Activated naive CD8-positive, alpha-beta T cell (primary cell): Measurements from ENCODE around the gene PPARA.
"Not testable (repeated sequence)": the region's sequence is repeated elsewhere in the genome, so short reads cannot be mapped to it uniquely, and the experiment has no call there.

Experiments used
- H3K27ac Mint-ChIP-seq: one replicate; pipeline ENCODE4 v1.8.0; 2021; ENCODE audit warnings: mixed read lengths
- H3K27me3 Mint-ChIP-seq: one replicate; pipeline ENCODE4 v1.8.0; 2021; ENCODE audit warnings: mixed read lengths
- H3K36me3 Mint-ChIP-seq: one replicate; pipeline ENCODE4 v1.8.0; 2021; ENCODE audit warnings: mixed read lengths
- H3K4me1 Mint-ChIP-seq: one replicate; pipeline ENCODE4 v1.8.0; 2021; ENCODE audit warnings: low read depth, mixed read lengths
- H3K4me3 Mint-ChIP-seq: one replicate; pipeline ENCODE4 v1.8.0; 2021; ENCODE audit warnings: mild to moderate bottlenecking, mixed read lengths
- H3K9me3 Mint-ChIP-seq: one replicate; pipeline ENCODE4 v1.8.0; 2021; ENCODE audit warnings: low read depth, mixed read lengths

Gene PPARA

DNA sequence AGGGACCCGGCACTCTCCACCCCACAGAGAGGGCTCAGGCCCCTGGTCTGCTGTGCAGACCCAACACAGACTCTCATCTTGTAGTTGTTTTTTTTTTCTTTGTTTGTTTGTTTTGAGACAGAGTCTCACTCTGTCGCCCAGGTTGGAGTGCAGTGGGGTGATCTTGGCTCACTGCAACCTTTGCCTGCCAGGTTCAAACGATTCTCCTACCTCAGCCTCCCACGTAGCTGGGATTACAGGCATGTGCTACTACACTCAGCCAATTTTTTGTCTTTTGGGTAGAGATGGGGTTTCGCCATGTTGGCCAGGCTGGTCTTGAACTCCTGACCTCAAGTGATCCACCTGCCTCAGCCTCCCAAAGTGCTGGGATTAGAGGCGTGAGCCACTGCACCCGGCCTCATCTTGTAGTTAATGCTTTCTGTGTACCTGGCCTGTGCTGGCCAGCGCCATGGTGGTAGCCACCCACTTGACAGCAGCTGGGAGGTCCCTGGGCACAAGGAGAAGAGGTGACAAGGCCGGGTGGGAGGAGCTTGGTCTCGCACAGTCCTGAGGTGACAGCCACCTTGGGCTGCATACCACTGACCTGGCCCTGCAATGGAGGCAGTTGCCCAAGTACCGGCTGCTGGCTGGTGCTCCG, 18.0 kb upstream of the PPARA start:
- not testable (repeated sequence) for H3K27me3 Mint-ChIP-seq, H3K27ac Mint-ChIP-seq, H3K4me1 Mint-ChIP-seq, H3K36me3 Mint-ChIP-seq, H3K9me3 Mint-ChIP-seq, H3K4me3 Mint-ChIP-seq

GRCh38 chr22:46132830-46133587, 17.3 kb upstream of the PPARA start:
- no peaks in the 10 kb centered on the region for H3K4me1 Mint-ChIP-seq
- H3K27me3 Mint-ChIP-seq: no peaks in the 10 kb centered on the region
- H3K9me3 Mint-ChIP-seq: no peaks in the 10 kb centered on the region
- no peak overlapping the region for H3K4me3 Mint-ChIP-seq
- H3K36me3 Mint-ChIP-seq: no peaks in the 10 kb centered on the region
- H3K27ac Mint-ChIP-seq: no peak overlapping the region

GRCh38 chr22:46133588-46133855, 16.8 kb upstream of the PPARA start:
- H3K4me3 Mint-ChIP-seq: no peak overlapping the region
- H3K27me3 Mint-ChIP-seq: no peaks in the 10 kb centered on the region
- no peaks in the 10 kb centered on the region for H3K9me3 Mint-ChIP-seq
- H3K27ac Mint-ChIP-seq: no peak overlapping the region
- no peaks in the 10 kb centered on the region for H3K36me3 Mint-ChIP-seq
- no peaks in the 10 kb centered on the region for H3K4me1 Mint-ChIP-seq

- Mint-ChIP-seq H3K27ac (no peak overlapping the region), H3K4me1 (no peaks in the 10 kb centered on the region), H3K9me3 (no peaks in the 10 kb centered on the region), H3K4me3 (no peak overlapping the region), H3K36me3 (no peaks in the 10 kb centered on the region), H3K27me3 (no peaks in the 10 kb centered on the region)
Measured at GRCh38 chr22:46134111-46134705, 16.1 kb upstream of the PPARA start.

DNA sequence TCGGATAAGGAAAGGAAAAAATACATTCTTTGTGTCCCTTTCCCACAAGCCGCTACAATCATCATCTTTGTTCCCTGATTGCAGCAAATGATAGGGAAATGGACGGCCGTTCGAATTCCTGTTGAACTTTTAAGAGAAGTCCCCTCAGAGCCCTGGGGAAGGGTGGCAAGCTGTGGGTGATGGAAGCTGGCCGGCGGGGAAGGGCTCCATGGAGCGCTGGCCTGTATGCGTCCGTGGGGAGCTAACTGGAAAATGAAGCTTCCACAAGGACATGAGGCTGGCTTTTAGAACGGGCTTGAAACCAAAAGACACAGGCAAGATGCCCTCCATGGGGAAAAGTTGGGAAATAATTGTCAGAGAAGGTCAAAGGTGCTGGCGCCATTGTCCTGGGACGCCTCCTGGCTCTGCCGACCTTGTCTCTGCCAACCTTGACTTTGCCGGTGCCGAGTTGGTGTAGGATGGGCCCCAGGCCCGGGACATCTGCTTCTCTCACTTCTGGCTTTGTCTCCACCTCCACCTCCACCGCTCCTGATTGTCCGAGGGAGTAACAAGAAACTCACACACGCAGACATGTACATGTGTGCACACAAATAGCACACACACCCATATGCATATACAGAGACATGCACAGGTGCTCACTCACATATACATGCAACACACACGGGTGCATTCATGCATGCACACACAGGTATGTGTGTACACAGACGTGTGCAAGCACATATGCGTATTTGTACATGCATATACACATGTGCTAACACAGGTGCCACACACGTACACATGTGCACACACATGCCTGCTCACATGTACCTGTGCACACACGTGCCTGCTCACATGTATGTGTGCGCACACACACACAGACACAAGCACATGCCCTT, 14.5 kb upstream of the PPARA start:
- H3K4me3 Mint-ChIP-seq: no peak overlapping the region

DNA sequence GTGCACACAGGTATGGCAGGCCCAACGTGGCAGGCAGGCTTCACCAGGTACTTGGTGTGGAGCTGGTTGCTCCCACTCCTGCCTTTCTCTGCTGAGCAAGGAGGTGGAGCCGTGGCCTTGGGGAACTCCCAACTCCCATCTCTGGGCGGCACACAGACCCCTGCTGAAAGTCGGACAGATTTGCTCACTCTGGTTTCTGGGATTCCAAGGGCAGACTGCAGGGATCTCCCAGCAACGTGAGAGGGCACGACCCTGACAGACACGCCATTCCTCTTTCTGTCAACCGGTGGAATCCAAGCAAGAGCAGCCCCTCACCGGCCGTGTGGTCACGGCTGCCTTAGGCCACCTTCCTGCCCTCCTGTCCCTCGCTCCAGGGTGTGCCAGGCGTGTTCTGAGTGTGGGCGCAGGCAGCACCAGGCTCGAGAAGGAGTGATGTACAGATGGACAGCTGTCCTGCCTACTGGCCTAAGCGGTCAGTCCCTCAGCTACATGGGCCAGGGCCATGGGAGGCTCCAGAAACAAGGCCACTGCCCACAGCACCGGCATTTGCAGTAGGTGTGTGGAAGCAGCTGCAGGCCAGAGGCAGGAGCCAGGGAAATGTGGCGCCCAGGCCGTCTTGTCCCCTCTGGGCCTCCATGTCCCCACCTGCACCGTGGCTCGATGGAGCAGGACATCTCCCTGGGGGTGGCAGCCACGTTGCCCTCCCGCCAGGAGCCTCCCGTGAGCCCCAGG, 13.7 kb upstream of the PPARA start:
- no peak overlapping the region for H3K27ac Mint-ChIP-seq
- no peaks in the 10 kb centered on the region for H3K27me3 Mint-ChIP-seq
- no peak overlapping the region for H3K4me3 Mint-ChIP-seq
- H3K36me3 Mint-ChIP-seq: no peaks in the 10 kb centered on the region
- H3K9me3 Mint-ChIP-seq: no peaks in the 10 kb centered on the region
- no peaks in the 10 kb centered on the region for H3K4me1 Mint-ChIP-seq

More for the DNA sequence above, 14.5 kb upstream of the PPARA start:
- H3K27ac Mint-ChIP-seq: no peak overlapping the region
- no peaks in the 10 kb centered on the region for H3K9me3 Mint-ChIP-seq
- no peaks in the 10 kb centered on the region for H3K4me1 Mint-ChIP-seq
- H3K27me3 Mint-ChIP-seq: no peaks in the 10 kb centered on the region
- H3K36me3 Mint-ChIP-seq: no peaks in the 10 kb centered on the region

DNA sequence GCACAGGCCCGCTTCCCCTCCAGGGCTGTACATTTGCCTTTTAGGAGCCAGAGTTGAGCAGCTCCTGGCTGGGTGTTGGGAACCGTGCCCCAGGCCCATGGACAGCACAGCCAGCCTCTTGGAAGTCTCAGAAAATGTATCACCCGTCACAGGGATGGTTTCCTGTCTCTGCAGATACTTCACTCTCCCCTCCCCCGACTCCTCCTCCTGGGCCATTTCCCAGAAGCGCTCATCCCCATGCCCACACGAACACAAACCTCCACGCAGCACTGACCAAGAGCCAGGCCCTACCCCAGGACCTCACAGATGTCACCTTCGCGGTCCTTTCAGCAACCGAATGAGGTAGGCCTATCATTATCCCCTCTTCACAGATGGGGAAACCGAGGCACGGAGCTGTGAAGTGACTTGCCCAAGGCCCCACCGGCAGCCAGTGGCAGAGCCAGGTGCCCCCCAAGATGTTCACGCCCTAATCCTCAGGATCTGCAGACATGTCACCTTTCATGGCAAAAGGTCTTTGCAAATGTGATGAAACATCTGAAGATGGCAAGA, 13.0 kb upstream of the PPARA start:
- no peaks in the 10 kb centered on the region for H3K27me3 Mint-ChIP-seq
- no peaks in the 10 kb centered on the region for H3K4me1 Mint-ChIP-seq
- no peak overlapping the region for H3K27ac Mint-ChIP-seq
- H3K4me3 Mint-ChIP-seq: no peak overlapping the region
- no peaks in the 10 kb centered on the region for H3K36me3 Mint-ChIP-seq
- H3K9me3 Mint-ChIP-seq: no peaks in the 10 kb centered on the region

DNA sequence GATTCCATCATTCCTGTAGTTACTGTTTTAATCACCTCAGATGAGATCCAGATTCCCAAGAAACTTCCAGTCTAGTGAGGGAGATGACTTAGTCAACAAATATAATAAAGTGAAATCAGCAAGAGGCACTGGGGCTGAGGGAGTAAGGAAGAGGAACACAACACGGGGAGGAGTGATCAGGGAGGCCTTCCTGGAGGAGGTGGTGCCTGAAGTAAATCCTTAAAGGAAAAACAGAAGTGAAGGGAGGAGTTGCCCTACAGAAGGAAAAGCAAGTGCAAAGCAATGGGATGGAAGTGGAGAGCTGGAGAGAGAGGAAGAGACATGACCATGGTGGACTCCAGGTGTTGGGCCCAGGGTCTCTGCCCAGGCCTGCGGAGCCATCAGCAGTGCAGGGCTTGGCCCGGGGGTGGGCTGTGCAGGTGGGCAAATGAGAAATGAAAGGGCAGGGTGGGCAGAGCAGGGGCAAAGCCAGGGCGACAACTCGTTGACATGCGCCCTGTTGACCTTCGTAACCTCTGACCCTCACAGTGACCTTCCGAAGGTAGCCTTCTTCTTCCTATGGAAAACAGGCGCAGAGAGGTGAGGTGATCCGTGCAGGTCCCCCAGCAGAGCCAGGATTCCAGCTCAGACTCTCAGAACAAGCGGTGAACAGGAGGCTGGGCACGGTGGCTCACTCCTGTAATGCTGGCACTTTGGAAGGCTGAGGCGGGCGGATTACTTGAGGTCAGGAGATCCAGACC, 12.1 kb upstream of the PPARA start:
- no peaks in the 10 kb centered on the region for H3K9me3 Mint-ChIP-seq
- H3K4me3 Mint-ChIP-seq: no peak overlapping the region
- H3K36me3 Mint-ChIP-seq: no peaks in the 10 kb centered on the region
- no peaks in the 10 kb centered on the region for H3K27me3 Mint-ChIP-seq
- H3K4me1 Mint-ChIP-seq: no peaks in the 10 kb centered on the region
- no peak overlapping the region for H3K27ac Mint-ChIP-seq

DNA sequence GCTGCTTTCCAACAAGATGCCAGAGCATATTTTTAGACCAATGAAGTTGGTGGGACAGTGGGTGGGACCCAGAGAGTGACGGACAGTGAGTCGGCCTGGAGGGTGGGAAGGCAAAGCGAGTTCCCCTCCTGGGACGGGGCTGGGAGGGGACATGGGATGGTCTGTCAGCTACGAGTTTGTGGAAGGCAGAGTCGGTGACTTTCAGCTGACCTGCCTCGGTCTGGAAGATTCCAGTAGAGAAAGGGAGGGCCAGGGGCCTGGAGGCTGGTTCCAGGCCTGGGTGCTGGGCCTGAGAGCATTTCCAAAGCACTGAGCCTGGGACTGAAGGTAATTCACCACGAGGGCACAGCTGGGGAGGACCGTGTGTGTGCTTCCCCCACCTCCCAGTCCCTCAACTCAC, 10.9 kb upstream of the PPARA start:
- not testable (repeated sequence) for H3K4me1 Mint-ChIP-seq, H3K27me3 Mint-ChIP-seq, H3K27ac Mint-ChIP-seq, H3K4me3 Mint-ChIP-seq, H3K36me3 Mint-ChIP-seq, H3K9me3 Mint-ChIP-seq

DNA sequence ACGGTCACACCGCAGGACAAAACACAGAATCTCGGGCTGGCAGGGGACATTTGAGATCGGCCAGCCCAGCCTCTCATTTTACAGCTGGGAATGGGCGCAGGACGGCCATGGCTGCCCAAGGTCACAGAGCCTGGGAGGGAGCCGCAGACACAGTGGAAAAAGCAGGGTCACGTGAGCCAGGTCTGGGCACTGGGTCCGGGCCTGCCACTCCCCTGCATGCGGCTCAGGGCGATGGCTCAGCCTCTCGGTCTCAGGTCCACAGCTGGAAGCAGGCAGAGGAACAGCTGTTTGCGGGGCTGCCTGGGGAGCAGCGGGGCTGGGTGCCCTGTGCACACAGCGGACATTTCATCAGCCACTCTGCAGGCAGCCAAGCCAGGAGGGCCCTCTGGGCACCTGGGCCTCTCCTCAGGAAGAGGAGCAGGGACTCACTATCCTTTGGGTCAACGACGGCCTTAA, 10.4 kb upstream of the PPARA start:
- no peak overlapping the region for H3K4me3 Mint-ChIP-seq
- no peaks in the 10 kb centered on the region for H3K36me3 Mint-ChIP-seq
- H3K27me3 Mint-ChIP-seq: no peaks in the 10 kb centered on the region
- H3K27ac Mint-ChIP-seq: no peak overlapping the region
- H3K9me3 Mint-ChIP-seq: no peaks in the 10 kb centered on the region
- H3K4me1 Mint-ChIP-seq: no peaks in the 10 kb centered on the region

GRCh38 chr22:46140989-46141928, 9.1 kb upstream of the PPARA start:
- no peak overlapping the region for H3K4me3 Mint-ChIP-seq
- no peaks in the 10 kb centered on the region for H3K27me3 Mint-ChIP-seq
- no peaks in the 10 kb centered on the region for H3K4me1 Mint-ChIP-seq
- no peak overlapping the region for H3K27ac Mint-ChIP-seq
- H3K36me3 Mint-ChIP-seq: no peaks in the 10 kb centered on the region
- no peaks in the 10 kb centered on the region for H3K9me3 Mint-ChIP-seq

GRCh38 chr22:46142548-46143490, 7.5 kb upstream of the PPARA start:
- no peak overlapping the region for H3K4me3 Mint-ChIP-seq
- H3K9me3 Mint-ChIP-seq: no peaks in the 10 kb centered on the region
- no peaks in the 10 kb centered on the region for H3K36me3 Mint-ChIP-seq
- H3K27me3 Mint-ChIP-seq: no peaks in the 10 kb centered on the region
- H3K4me1 Mint-ChIP-seq: no peaks in the 10 kb centered on the region
- no peak overlapping the region for H3K27ac Mint-ChIP-seq
